Measurements from ENCODE around the gene PATE2. TPM values are rescaled to one million over a fixed set of nuclear protein-coding genes. Genes with fewer than 3 reads are reported as not detected.

Gene PATE2
- polyA plus RNA-seq, 3 donors, result not detected

GRCh38 chr11:125740617-125741016, 38.0 kb downstream of the PATE2 start:
- no peak overlapping the region for H3K27ac ChIP-seq (ENCODE audit: low read depth, low read length)

GRCh38 chr11:125728969-125729368, 49.7 kb downstream of the PATE2 start:
- H3K27ac ChIP-seq (ENCODE audit: low read depth, low read length), result no peak overlapping the region
- WGBS, 3 donors, result 67 to 71% (median 68%) methylated on average over 3 of the region's 3 CpGs

Other genes with a start within 250 kb of the PATE2 start
- 10 to 100 TPM; 67.1 to 83.5 (median 70.4) TPM for gene EI24, start 209.4 kb downstream of the PATE2 start, polyA plus RNA-seq
- 10 to 100 TPM; 27.4 to 78.2 (median 53.0) TPM for gene STT3A, start 186.0 kb downstream of the PATE2 start, polyA plus RNA-seq
- gene CHEK1, start 153.7 kb downstream of the PATE2 start, polyA plus RNA-seq, result 1 to 10 TPM in 2 of 3 donors, under 1 TPM in 1; 0.91 to 2.5 (median 1.1) TPM
- gene ACRV1, start 98.0 kb downstream of the PATE2 start, polyA plus RNA-seq, result not detected
- not detected for gene PATE1, start 32.5 kb downstream of the PATE2 start, polyA plus RNA-seq
- gene PATE3, start 9.3 kb upstream of the PATE2 start, polyA plus RNA-seq, result not detected
- gene PATE4, start 54.5 kb upstream of the PATE2 start, polyA plus RNA-seq, result not detected
- gene HYLS1, start 108.8 kb upstream of the PATE2 start, polyA plus RNA-seq, result 1 to 10 TPM; 1.1 to 2.6 (median 2.0) TPM
- gene PUS3, start 124.4 kb upstream of the PATE2 start, polyA plus RNA-seq, result 10 to 100 TPM in 1 of 3 donors, 1 to 10 TPM in 2; 8.6 to 12.2 (median 8.9) TPM
- gene DDX25, start 125.7 kb upstream of the PATE2 start, polyA plus RNA-seq, result under 1 TPM; 0.06 to 0.34 (median 0.26) TPM
- under 1 TPM; 0.02 to 0.45 (median 0.13) TPM for gene VSIG10L2, start 167.2 kb upstream of the PATE2 start, polyA plus RNA-seq